HUES6 (cell line): Measurements from ENCODE around the gene MBNL2.

Experiments used
- H3K27ac ChIP-seq: 2 replicates; pipeline ENCODE4 v1.7.0; 2013; ENCODE audit warnings: low read depth, mild to moderate bottlenecking, low read length, inconsistent platforms
- H3K27me3 ChIP-seq: 2 replicates; pipeline ENCODE4 v1.6.1; 2013; ENCODE audit warnings: low read length; ENCODE audit not compliant: control insufficient read depth, insufficient read depth
- H3K36me3 ChIP-seq: 2 replicates; pipeline ENCODE4 v1.6.1; 2013; ENCODE audit warnings: low read length; ENCODE audit not compliant: control insufficient read depth, insufficient read depth
- H3K4me1 ChIP-seq: 2 replicates; pipeline ENCODE4 v1.6.1; 2013; ENCODE audit warnings: low read length; ENCODE audit not compliant: control insufficient read depth, insufficient read depth
- H3K4me3 ChIP-seq: 2 replicates; pipeline ENCODE4 v1.5.1; 2013; ENCODE audit warnings: low read depth, low read length
- H3K9ac ChIP-seq: one replicate; pipeline ENCODE4 v1.6.1; 2013; ENCODE audit warnings: mild to moderate bottlenecking, low read length
- H3K9me3 ChIP-seq: 2 replicates; pipeline ENCODE4 v1.6.1; 2013; ENCODE audit warnings: low read depth, low read length; ENCODE audit not compliant: control insufficient read depth, insufficient read depth

The MBNL2 gene

GRCh38 chr13:97386801-97387484 lies 164.8 kb downstream of the MBNL2 start:
- Histone ChIP-seq H3K4me1 (no peaks in the 10 kb centered on the region), H3K9me3 (no peaks in the 10 kb centered on the region), H3K27me3 (no peaks in the 10 kb centered on the region), H3K36me3 (no peaks in the 10 kb centered on the region), H3K27ac (no peak overlapping the region), H3K9ac (no peak overlapping the region), H3K4me3 (no peak overlapping the region)

- Histone ChIP-seq H3K4me3 (no peak overlapping the region), H3K27ac (no peak overlapping the region)
Measured at GRCh38 chr13:97387485-97387839, 165.3 kb downstream of the MBNL2 start.

GRCh38 chr13:97387890-97388289 lies 165.8 kb downstream of the MBNL2 start:
- H3K9ac ChIP-seq, result no peak overlapping the region
- no peaks in the 10 kb centered on the region for H3K4me1 ChIP-seq
- H3K9me3 ChIP-seq, result no peaks in the 10 kb centered on the region
- H3K27me3 ChIP-seq, result no peaks in the 10 kb centered on the region
- H3K27ac ChIP-seq, result no peak overlapping the region
- no peaks in the 10 kb centered on the region for H3K36me3 ChIP-seq
- no peak overlapping the region for H3K4me3 ChIP-seq

More at GRCh38 chr13:97387485-97387839, 165.3 kb downstream of the MBNL2 start:
- no peaks in the 10 kb centered on the region for H3K9me3 ChIP-seq
- H3K9ac ChIP-seq, result no peak overlapping the region
- no peaks in the 10 kb centered on the region for H3K36me3 ChIP-seq
- no peaks in the 10 kb centered on the region for H3K27me3 ChIP-seq
- H3K4me1 ChIP-seq, result no peaks in the 10 kb centered on the region

GRCh38 chr13:97388373-97388772 lies 166.2 kb downstream of the MBNL2 start:
- H3K4me1 ChIP-seq, result no peaks in the 10 kb centered on the region
- H3K9ac ChIP-seq, result no peak overlapping the region
- no peak overlapping the region for H3K4me3 ChIP-seq
- H3K9me3 ChIP-seq, result no peaks in the 10 kb centered on the region
- H3K27me3 ChIP-seq, result no peaks in the 10 kb centered on the region
- H3K27ac ChIP-seq, result no peak overlapping the region
- no peaks in the 10 kb centered on the region for H3K36me3 ChIP-seq

GRCh38 chr13:97390941-97391600 lies 168.9 kb downstream of the MBNL2 start:
- no peak overlapping the region for H3K4me3 ChIP-seq
- H3K9ac ChIP-seq, result no peak overlapping the region
- H3K36me3 ChIP-seq, result no peaks in the 10 kb centered on the region
- no peak overlapping the region for H3K27ac ChIP-seq
- no peaks in the 10 kb centered on the region for H3K27me3 ChIP-seq
- H3K4me1 ChIP-seq, result no peaks in the 10 kb centered on the region
- H3K9me3 ChIP-seq, result no peaks in the 10 kb centered on the region

GRCh38 chr13:97392020-97392419 lies 169.9 kb downstream of the MBNL2 start:
- no peak overlapping the region for H3K27ac ChIP-seq
- H3K4me3 ChIP-seq, result no peak overlapping the region
- H3K4me1 ChIP-seq, result no peaks in the 10 kb centered on the region
- H3K36me3 ChIP-seq, result no peaks in the 10 kb centered on the region
- H3K9ac ChIP-seq, result no peak overlapping the region
- no peaks in the 10 kb centered on the region for H3K9me3 ChIP-seq
- no peaks in the 10 kb centered on the region for H3K27me3 ChIP-seq

- Histone ChIP-seq H3K9ac (no peak overlapping the region), H3K27me3 (no peaks in the 10 kb centered on the region), H3K9me3 (no peaks in the 10 kb centered on the region), H3K4me1 (no peaks in the 10 kb centered on the region), H3K4me3 (no peak overlapping the region), H3K36me3 (no peaks in the 10 kb centered on the region), H3K27ac (no peak overlapping the region)
Measured at GRCh38 chr13:97394542-97394941, 172.4 kb downstream of the MBNL2 start.

- H3K27me3 ChIP-seq, result no peaks in the 10 kb centered on the region
Measured at GRCh38 chr13:97395447-97396136, 173.5 kb downstream of the MBNL2 start.

GRCh38 chr13:97397267-97397666 lies 175.1 kb downstream of the MBNL2 start:
- H3K27me3 ChIP-seq, result no peaks in the 10 kb centered on the region
- no peaks in the 10 kb centered on the region for H3K36me3 ChIP-seq
- H3K4me1 ChIP-seq, result no peaks in the 10 kb centered on the region
- no peak overlapping the region for H3K9ac ChIP-seq
- H3K9me3 ChIP-seq, result no peaks in the 10 kb centered on the region
- no peak overlapping the region for H3K4me3 ChIP-seq
- H3K27ac ChIP-seq, result no peak overlapping the region

More at GRCh38 chr13:97395447-97396136, 173.5 kb downstream of the MBNL2 start:
- H3K9ac ChIP-seq, result no peak overlapping the region
- H3K36me3 ChIP-seq, result no peaks in the 10 kb centered on the region
- H3K27ac ChIP-seq, result no peak overlapping the region
- H3K4me1 ChIP-seq, result no peaks in the 10 kb centered on the region
- no peak overlapping the region for H3K4me3 ChIP-seq
- H3K9me3 ChIP-seq, result no peaks in the 10 kb centered on the region

GRCh38 chr13:97401421-97401820 lies 179.3 kb downstream of the MBNL2 start:
- Histone ChIP-seq H3K9ac (no peak overlapping the region), H3K27ac (no peak overlapping the region), H3K27me3 (no peaks in the 10 kb centered on the region), H3K4me3 (no peak overlapping the region), H3K4me1 (no peaks in the 10 kb centered on the region), H3K36me3 (no peaks in the 10 kb centered on the region), H3K9me3 (no peaks in the 10 kb centered on the region)
